Upper lobe of right lung (tissue), 1 donor: ENCODE data around the gene BCLAF1. TPM values are rescaled to one million over a fixed set of nuclear protein-coding genes. Genes with fewer than 3 reads are reported as not detected.
A peak's percentile ranks its signal among the peaks of the same experiment; 100 is the strongest.

Experiments
- ATAC-seq: fragments of 200-7000 bp; cut with Tn5 transposase; one replicate; pipeline ENCODE4 v1.9.1; 2020; ENCODE audit warnings: mild to moderate bottlenecking, moderate library complexity
- DNase-seq: peaks from one replicate; pipeline ENCODE4 v3.0.0-alpha.2; 2020
- H3K27ac ChIP-seq: fragments of 200-600 bp; one replicate; pipeline ENCODE4 v1.8.0; 2022
- H3K27me3 ChIP-seq: fragments of 200-600 bp; one replicate; pipeline ENCODE4 v1.8.0; 2022; ENCODE audit warnings: mild to moderate bottlenecking
- H3K36me3 ChIP-seq: fragments of 200-600 bp; one replicate; pipeline ENCODE4 v1.8.0; 2022
- H3K4me1 ChIP-seq: fragments of 200-600 bp; one replicate; pipeline ENCODE4 v1.8.0; 2022
- H3K4me3 ChIP-seq: fragments of 200-600 bp; one replicate; pipeline ENCODE4 v1.8.0; 2022; ENCODE audit warnings: mild to moderate bottlenecking
- H3K9me3 ChIP-seq: fragments of 200-600 bp; one replicate; pipeline ENCODE4 v1.8.0; 2022
- intact Hi-C: fragments of 100-400 bp; cut with DNase I; formaldehyde crosslinking; loops from one replicate; pipeline ENCODE4 v1.11.0; 2022
- total RNA-seq: library from RNA; stranded (reverse); fragmentation: NEBNext Ultra II Directional; extraction: Animal tissue kit (Norgen Biotek cat#: 25700); gene quantifications from one replicate; pipeline ENCODE4 v1.2.1, GENCODE V29; 2021
- TF ChIP-seq, protein P1 (sequence below): fragments of 200-600 bp; IDR thresholded peaks from one replicate; pipeline ENCODE4 v1.8.0; 2022; ENCODE audit warnings: antibody characterized with exemption
- donor health status: DM: no; HTN: yes; CAD: no; lungs with severe emphysema.

BCLAF1 gene
- total RNA-seq, 1 donor from 2014 or later: 122 TPM

DNA sequence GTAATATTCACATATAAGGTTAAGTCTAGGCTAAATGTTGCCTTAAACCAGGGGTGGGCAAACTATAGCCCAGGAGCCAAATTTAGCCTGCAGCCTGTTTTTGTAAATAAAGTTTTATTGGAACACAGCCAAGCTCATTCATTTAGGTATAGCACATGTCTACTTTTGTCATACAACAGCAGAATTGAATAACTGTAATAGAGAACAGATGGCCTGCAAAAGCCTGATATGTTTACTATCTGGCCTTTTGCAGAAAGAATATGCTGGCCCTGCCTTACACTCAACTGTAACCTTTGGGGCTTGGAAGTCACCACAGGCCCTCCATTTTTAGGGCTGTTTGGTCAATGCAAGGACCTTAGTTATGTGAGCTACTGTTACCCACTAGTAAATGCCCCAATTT, 17.7 kb upstream of the BCLAF1 start:
- Histone ChIP-seq H3K36me3 (no peaks in the 10 kb centered on the region), H3K27ac (no peak overlapping the region), H3K27me3 (no peaks in the 10 kb centered on the region), H3K4me1 (no peaks in the 10 kb centered on the region), H3K9me3 (no peaks in the 10 kb centered on the region), H3K4me3 (no peak overlapping the region)
- intact Hi-C loops: no loop called here
- TF ChIP-seq, protein P1, sequence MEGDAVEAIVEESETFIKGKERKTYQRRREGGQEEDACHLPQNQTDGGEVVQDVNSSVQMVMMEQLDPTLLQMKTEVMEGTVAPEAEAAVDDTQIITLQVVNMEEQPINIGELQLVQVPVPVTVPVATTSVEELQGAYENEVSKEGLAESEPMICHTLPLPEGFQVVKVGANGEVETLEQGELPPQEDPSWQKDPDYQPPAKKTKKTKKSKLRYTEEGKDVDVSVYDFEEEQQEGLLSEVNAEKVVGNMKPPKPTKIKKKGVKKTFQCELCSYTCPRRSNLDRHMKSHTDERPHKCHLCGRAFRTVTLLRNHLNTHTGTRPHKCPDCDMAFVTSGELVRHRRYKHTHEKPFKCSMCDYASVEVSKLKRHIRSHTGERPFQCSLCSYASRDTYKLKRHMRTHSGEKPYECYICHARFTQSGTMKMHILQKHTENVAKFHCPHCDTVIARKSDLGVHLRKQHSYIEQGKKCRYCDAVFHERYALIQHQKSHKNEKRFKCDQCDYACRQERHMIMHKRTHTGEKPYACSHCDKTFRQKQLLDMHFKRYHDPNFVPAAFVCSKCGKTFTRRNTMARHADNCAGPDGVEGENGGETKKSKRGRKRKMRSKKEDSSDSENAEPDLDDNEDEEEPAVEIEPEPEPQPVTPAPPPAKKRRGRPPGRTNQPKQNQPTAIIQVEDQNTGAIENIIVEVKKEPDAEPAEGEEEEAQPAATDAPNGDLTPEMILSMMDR: no peak
- ATAC-seq: no peak
- DNase-seq: no peak

DNA sequence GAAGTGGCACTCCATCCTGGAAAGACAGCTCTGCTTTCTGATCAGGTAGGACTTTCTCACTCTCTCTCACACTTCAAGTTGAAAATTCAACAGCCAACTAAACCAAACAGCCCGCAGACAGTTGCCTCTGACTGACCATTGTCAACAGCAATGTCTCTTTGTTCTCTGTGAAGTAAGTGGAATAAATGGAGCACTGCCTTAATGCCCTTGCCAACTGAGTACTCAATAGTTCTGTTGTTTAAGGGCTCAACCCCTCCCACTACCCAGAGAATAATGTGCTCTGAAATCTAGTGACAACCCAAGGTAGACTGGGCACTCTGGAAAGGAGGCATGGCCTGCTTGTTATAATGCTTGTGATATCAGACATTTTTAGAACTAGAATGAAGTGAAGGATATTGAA, 16.8 kb upstream of the BCLAF1 start:
- no peak overlapping the region for H3K27ac ChIP-seq
- H3K4me3 ChIP-seq: no peak overlapping the region
- ATAC-seq (no peak), DNase-seq (no peak)
- TF ChIP-seq, protein P1: no peak
- no peaks in the 10 kb centered on the region for H3K4me1 ChIP-seq
- intact Hi-C loops: no loop called here
- no peaks in the 10 kb centered on the region for H3K9me3 ChIP-seq
- H3K36me3 ChIP-seq: no peaks in the 10 kb centered on the region
- H3K27me3 ChIP-seq: no peaks in the 10 kb centered on the region

DNA sequence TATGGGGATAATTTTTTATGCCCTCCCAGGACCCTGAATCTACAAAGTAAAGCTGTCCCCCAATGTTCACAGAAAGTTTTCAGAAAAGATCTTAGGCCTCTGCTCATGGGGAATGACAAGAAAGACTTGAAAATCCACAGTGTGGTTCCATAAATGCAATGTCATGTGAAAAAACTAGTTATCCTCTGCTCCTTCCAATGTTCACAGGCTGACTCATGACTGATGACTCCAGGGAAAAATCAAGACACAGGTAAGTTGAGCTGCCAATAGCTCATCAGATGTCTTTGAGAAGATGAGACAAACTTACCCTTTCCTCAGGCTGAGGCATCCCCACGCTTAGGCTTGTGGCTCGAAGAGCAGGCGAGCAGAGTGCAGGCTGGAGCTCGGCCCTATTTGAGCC, 14.8 kb upstream of the BCLAF1 start:
- DNase-seq (no peak), ATAC-seq (no peak)
- H3K36me3 ChIP-seq: no peaks in the 10 kb centered on the region
- intact Hi-C loops: no loop called here
- no peaks in the 10 kb centered on the region for H3K27me3 ChIP-seq
- H3K4me3 ChIP-seq: no peak overlapping the region
- H3K27ac ChIP-seq: no peak overlapping the region
- H3K4me1 ChIP-seq: no peaks in the 10 kb centered on the region
- H3K9me3 ChIP-seq: no peaks in the 10 kb centered on the region
- TF ChIP-seq, protein P1: no peak

DNA sequence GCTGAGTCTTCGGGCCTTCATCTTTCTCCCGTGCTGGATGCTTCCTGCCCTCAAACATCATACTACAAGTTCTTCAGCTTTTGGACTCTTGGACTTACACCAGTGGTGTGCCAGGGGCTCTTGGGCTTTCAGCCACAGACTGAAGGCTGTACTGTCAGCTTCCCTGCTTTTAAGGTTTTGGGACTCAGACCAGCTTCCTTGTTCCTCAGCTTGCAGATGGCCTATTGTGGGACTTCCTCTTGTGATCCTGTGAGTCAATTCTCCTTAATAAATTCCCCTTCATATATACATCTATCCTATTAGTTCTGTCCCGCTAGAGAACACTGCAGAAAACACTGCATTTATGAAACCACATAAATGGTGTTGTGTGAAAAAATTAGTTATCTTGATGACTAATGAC, 13.9 kb upstream of the BCLAF1 start:
- no peak overlapping the region for H3K27ac ChIP-seq
- ATAC-seq: no peak
- no peaks in the 10 kb centered on the region for H3K27me3 ChIP-seq
- H3K36me3 ChIP-seq: no peaks in the 10 kb centered on the region
- TF ChIP-seq, protein P1: no peak
- no peaks in the 10 kb centered on the region for H3K4me1 ChIP-seq
- H3K9me3 ChIP-seq: no peaks in the 10 kb centered on the region
- H3K4me3 ChIP-seq: no peak overlapping the region
- intact Hi-C loops: no loop called here
- DNase-seq: no peak

DNA sequence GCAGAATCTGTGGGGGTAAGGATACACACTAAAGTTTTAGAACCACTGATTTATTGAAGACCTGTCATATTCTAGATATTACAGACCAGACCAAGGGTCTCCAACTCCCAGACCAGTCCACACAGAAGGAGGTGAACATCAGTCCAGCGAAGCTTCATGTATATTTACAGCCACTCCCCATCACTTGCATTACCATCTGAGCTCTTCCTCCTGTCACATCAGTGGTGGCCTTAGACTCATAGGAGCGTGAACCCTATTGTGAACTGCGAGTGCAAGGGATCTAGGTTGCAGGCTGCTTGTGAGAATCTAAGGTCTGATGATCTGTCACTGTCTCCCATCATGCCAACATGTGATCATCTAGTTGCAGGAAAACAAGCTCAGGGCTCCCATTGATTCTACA, 5.0 kb upstream of the BCLAF1 start:
- Histone ChIP-seq H3K9me3 (no peaks in the 10 kb centered on the region), H3K4me3 (no peak overlapping the region), H3K36me3 (no peaks in the 10 kb centered on the region), H3K27me3 (no peaks in the 10 kb centered on the region), H3K27ac (no peak overlapping the region), H3K4me1 (peaks cover 7% of the 10 kb centered on the region)
- intact Hi-C loops: no loop called here
- ATAC-seq: no peak
- no peak for DNase-seq
- TF ChIP-seq, protein P1: no peak

DNA sequence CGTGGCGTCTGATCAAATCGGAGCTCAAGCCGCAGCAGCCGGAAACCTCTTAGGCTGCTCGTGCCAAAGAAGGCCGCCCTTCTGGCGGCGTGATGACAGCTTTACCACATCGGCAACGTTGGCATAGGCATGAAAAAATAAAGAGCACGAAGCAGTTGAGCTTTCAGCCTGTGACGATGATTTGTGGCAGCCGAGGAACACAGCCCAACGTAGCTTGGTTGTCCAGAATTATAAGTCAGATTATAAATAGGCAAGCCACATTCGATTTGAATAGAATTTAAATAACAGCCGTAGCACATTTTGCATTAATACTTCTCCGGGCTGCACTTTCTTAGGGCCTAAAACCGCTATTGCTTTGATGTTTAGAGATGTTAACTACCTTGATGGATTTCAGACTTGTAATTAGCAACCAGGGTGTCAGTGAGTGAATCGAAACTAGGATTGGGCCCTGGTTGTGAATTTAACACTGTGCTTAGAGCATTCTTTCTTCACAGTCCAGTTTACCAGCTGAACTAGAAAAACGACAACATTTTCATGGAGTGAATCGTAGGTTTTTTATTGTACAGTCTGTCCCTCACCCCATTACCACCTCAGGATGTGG, 864 bp upstream of the BCLAF1 start:
- DNase-seq (peak; percentile 87), ATAC-seq (peak; percentile 37)
- peak overlapping the region; percentile 100 for H3K27ac ChIP-seq
- TF ChIP-seq, protein P1: no peak
- peaks cover 34% of the 10 kb centered on the region for H3K4me1 ChIP-seq
- peak overlapping the region; percentile 96 for H3K4me3 ChIP-seq
- H3K36me3 ChIP-seq: no peaks in the 10 kb centered on the region
- intact Hi-C loops: no loop called here
- H3K9me3 ChIP-seq: no peaks in the 10 kb centered on the region
- H3K27me3 ChIP-seq: no peaks in the 10 kb centered on the region
